GM19324 (cell line): Measurements from ENCODE around the gene RANBP10.
A peak's percentile ranks its signal among the peaks of the same experiment; 100 is the strongest.

Experiments
- ATAC-seq: cut with Tn5 transposase; IDR thresholded peaks from one replicate; pipeline ENCODE4 v1.9.1; 2021; ENCODE audit warnings: mild to moderate bottlenecking, moderate library complexity; ENCODE audit not compliant: unreplicated experiment, low FRiP score

The RANBP10 gene

DNA sequence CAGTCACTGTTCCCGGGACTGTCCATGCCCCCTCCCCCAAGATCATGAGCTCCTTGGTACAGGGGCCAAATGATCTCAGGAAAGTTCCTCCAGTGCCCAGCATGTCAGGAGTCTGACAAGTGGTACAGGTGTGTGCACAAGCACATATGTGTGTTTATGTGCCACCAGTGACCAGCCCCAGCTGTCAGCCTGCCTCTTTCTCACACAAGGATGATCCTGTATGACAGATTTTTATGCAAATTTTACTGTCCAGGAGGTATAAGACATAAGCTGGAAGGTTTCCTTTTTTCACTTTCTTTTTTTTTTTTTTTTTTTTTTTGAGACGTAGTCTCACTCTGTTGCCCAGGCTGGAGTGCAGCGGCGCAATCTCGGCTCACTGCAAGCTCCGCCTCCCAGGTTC, 55.9 kb downstream of the RANBP10 start:
- peak; percentile 80 for ATAC-seq

DNA sequence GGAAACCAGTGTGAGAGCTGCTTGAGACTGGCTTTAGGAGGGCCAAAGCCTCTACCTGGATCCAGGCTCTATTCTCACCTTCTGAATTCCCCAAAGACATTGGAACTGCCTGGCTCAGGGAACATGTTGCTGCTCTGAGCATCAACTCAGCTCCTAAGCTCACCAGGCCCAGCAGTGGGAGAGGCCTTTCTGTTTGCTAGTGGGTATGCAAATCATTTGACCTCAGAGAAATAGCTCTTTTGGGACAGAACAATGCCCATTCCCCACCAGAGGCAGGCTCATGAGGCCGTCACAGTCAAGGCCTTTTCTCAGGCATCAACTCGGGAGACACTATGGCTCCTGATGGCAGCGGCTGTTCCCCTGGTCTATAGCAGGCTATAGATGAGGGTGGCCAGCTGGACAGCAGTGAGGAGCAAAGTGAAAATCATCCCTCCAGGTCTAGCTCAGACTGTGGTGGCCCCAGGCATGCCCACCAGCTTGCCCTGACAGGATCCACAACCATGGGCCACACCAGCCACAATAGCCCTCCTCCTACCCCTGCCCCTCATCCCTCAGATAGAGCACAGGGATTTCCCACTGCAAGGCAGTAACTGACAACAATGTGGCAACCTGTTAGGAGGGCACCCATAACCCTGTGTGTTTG, 56.8 kb downstream of the RANBP10 start:
- no peak for ATAC-seq

DNA sequence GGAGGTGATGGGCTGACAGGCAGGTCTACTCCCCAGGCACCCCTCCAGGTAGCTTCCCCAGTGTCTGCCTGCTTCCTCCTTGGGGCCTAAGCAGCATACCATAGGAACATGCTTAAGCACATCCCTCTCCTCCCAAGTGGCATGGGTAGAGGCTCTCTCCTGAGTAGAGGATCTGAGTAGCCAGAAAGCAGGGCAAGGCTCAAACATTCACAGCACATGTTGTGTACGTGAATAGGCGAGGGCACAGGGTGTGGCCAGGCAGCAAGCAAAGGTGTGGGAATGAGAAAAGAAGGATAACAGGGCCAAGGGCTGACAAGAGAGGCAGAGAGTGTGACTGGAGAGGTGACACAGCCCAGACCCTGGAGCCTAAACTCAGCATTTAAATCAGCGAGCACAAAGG, 57.5 kb downstream of the RANBP10 start:
- ATAC-seq, result no peak

DNA sequence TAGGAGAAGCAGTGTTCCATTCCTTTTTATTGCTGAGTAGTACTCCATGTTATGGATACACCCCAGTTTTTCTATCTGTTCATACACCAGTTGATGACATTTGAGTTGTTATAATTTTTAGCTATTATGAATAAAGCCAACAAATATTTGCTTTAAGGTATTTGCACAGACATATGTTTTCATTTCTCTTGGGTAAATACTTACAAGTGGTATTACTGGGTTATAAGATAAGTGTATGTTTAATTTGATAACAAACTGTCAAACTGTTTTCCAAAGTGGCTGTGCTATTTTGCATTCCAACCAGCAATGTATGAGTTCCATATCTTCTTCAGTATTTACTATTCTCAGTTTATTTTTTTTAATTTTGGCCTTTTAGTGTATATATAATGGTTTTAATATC, 59.5 kb downstream of the RANBP10 start:
- ATAC-seq, result no peak

DNA sequence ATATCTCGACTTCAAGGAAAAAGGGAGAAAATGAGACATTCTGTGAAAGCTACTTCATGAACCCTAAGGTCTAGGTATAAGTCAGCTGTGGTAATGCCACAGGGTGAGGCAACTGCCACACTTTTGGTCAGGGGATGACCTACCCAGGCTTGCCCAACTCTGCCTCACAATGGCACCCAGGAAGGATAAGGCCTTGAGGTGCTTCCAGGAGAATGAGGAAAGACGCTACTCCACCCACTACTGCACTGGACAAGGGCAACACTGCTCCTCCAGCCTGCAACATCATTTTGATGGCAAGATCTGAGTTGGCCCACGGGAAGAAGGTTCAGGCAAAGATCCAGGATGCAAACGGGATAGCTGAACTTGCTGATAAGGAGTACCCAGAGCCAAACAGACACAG, 65.2 kb downstream of the RANBP10 start:
- no peak for ATAC-seq

DNA sequence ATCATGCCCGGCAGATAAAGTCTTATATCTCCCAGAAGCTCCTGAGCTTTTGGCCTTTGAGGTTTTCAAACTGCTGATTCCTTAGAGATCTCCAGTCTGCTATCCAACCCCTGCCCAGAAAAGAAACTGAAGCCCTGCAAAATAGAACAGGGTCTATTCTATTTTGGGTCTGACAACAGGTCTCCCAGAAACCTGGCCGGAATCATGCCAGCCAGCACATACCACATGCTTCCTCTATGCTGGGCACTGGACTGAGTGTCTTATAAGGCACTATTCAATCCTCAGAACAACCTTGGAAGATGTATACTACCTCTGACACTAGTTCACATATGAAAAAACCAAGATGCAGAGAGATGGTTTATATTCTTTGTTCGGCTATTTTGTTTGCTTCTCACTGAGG, 66.0 kb downstream of the RANBP10 start:
- no peak for ATAC-seq

DNA sequence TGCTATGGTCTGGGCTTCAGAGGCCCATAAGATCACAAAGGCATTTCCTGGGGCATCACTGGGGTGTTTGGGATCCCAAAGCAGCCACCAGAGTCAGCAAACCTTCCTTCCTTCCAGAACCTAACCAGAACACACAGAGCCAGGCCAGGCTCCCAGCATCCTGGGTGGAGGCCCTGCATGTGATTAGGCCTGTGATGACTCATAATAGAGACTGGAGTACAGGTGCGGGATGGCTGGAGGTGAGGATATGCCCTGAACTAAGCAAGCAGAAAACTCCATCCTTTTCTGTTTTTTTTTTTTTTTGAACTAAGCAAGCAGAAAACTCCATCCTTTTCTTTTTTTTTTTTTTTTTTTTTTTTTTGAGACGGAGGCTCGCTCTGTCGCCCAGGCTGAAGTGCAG, 69.5 kb downstream of the RANBP10 start:
- no peak for ATAC-seq

DNA sequence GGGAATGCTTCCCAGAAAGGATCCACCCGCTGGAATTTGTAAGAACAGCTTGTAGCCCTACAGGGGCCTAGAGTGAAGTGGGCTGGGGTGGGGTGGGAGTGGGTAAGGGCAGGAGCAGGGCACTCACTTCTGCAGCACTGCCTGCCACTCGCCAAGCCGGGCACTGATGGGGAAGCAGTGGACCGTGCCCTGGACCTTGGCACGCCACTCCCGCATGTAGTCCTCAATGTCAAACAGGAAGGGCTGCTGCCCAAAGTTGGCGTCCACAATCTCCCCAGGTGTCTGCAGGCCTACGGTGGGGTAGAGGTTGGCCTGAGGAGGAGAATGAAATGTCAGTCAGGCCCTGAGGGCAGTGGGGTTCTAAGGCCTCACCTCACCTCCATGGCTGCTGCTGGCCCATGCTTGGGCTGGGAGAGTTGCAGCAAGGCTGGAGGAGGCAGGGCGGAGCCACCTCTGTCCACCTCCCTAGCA, 71.6 kb downstream of the RANBP10 start:
- ATAC-seq, result no peak

DNA sequence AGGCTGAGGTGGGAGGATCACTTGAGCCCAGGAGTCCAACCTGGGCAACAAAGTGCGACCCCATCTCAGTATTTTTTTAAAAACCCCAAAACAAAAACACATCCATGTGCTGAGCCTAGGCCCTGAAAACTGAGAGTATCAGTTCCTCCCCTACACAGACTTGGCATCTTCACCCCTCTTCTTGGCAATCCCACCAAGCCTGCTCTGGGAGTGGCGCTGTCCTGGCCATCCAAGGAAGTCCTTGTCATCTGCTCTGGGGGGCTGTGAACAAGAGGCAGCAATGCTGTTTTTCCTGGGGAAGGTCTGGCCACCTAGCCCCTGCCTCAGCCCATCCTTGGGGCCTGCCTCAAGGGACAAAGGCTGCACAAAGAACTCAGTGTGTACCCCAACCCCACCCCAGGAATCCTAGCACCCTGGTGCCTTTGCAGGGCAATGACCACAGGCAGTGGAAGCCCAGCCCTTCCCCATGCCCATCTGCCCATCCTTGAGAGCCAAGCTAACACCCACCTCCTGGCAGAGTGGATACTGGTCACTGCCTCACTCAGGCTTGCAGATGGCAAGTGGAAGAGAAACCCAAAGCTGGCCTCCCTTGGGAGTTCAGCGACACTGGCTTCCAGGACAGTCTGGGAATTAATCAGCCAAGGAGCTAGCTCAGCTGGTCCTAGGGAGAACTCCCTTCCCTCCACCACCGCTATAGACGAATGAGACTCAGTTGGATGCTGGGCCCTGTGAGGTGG, 72.5 kb downstream of the RANBP10 start:
- ATAC-seq, result no peak

DNA sequence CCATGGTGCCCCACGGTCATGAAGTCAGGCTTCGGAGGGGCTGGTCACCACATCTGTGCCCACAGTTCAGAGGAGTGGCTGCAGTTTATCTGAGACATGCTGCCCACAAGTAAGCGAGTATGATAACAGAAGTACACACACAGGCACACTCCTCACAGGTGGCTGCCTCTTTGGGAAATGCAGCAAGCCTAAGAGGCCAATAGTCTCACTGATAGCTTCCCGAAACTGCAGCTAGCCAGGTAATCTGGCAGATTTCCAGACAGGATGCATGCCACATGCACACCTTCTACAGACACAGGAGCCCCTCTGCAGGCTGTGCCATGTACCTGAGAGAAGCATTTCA, 74.6 kb downstream of the RANBP10 start:
- ATAC-seq, result no peak

DNA sequence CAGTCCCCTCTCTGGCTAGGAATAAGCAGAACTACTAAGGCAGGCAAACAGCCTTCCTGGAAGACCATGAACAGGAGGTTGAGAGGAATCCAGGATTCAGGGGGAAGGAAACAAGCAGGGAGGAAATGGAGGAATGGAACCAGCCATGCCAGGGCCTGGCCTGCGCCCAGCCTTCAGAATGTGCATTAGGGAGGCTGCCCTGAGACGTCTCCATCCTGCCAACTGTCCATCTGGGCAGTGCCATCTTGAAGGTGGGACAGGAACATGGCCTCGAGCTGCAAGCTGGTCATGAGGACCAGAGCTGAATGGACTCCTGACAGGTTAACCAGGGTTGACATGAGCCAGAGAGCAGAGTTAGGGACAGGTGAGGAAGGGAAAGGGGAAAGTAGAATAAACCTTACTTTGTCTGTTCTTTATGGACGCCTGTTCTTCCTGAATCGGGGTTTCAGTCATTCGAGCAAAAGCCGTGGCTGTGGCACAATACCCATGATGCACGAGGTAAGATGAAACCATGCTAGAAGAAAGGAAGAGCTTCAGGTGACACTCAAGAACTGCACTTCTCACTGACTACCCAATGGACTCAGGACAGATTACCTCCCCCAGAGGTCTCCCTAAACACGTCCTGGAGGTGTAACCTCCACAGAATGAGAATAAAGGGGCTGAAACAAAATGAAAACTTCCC, 75.1 kb downstream of the RANBP10 start:
- no peak for ATAC-seq

DNA sequence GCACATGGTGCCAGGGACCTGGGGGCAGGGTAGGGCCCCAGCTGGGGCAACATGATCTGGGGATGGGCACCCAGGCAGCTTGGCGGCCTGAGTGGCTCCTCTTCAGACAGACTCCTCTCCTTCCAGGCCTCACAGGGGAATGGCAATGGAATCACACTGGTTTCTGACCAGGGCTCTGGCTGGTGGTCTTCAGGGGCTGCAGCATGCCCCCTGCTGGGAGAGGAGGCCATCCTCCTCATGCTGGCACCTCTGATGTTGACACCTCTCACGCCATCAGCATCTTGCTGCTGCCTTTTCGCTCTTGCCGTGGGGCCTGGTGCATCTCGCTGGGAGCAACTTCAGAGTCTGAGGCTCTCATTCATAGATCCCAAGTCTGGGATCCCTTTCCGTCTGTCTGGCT, 76.0 kb downstream of the RANBP10 start:
- ATAC-seq, result no peak

DNA sequence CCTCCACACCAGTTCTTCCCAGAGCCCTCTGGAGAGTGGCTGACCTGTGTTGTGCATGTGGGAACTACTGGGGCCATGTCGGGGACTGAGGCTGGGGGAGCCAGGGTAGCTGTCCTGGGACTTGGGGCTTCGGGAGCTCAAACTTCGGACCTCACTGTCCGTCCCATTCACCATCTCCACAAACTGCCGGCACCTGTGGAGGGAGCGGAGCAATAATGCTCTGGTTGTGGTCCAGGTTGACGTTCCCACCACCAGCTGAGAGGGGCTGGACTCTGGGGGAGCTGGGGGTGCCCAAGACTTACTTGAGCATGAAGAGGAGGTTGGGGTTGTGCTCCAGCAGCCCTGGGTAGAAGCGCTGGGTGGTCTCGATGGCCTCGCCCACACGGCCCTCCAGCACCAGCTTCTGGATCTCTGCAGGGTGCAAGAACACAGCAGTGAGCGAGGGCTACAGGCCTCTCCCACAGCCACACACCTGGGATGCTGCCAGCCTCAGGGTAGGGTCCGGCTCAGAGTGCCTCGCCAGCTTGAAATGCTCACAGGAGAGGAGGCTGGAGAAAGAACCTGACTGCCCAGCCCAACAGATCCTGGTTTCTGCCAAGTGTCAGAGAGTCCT, 76.6 kb downstream of the RANBP10 start:
- no peak for ATAC-seq

DNA sequence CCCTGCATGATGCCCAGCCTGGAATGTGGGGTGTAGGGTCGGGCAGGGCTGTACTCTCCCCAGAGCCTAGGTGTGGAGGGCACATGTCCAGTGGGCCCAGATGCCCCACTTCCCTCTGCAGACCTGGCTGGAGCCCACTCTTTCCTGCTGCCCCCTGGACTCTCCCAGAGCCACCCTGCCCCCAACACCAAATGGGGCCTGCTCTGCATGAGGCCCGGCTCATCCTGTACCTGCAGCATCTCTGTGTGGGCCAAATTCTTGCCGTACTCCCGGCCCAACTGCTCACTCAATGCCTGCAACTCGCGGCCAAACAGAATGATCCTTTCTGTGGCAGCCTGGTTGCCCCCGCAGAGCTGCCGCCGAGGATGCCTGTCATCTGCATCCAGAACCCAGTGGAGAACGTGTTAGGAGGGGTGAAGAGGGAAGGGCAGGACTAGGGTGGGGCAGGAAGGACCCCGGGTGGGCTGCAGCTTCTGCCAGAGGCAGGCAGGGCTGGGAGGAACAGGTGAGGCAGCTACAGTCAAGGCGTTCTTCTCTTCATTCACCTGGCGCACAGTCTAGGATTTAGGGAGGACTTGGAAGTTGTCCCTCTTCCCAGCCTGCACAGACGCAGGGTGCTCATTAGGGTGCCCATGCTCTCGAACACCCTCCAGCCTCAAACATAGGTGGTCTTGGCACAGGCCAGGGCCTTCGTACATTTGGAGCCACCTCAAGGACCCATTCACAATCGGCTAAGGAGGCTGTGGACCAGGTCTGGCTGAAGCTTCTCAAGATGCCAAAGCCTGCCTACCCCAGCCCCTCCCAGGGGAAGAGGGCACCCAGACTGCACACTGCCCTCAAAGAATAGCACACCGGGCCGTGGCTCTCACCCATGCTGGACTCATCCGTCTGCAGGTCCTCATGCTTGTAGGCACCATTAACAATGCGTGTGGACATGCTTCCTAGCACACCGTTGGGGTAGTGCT, 78.6 kb downstream of the RANBP10 start:
- ATAC-seq, result no peak

DNA sequence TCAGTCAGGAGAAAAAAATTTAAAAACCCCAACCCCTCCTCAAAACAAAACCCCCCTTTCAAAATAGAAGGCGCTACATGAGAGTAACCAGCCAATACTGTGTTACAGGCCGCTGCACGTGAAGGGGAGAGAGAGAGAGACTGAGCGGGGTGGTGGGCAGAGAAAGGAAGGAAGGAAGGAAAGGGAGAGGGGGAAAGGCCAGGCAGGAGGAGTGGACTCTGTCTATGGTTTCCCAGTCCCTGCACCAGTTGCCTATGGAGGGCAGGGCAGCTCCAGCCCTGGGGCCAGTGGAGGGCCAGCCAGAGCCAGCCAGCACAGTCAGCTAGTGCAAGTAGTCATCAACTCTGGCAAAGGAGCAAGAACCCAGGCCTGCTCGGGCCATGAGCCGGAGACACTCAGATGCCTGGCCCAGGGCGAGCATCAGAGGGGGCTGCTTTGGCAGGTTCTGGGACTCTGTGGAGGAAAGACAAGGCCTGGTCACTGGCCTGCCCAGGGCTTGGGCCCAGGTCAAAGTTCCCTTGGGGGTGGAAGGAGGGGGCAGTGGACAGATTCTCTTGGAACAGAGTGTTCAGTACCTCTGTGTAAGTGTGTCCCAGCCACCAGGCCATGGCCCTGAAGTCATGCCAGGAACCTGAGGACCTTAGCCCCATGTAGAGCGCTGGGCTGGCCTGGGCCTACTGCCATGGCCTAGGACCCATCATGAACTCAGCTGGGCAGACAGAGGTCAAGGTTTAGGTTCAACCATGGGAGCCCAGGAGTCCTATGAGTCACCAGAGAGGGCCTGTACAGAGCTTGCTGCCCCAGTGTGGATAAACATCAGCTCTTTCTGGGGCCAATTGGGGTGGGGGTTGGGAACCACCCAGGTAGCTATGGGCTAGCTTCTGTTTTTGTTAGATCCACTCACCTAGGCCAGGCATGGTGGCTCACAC, 80.0 kb downstream of the RANBP10 start:
- ATAC-seq, result no peak

DNA sequence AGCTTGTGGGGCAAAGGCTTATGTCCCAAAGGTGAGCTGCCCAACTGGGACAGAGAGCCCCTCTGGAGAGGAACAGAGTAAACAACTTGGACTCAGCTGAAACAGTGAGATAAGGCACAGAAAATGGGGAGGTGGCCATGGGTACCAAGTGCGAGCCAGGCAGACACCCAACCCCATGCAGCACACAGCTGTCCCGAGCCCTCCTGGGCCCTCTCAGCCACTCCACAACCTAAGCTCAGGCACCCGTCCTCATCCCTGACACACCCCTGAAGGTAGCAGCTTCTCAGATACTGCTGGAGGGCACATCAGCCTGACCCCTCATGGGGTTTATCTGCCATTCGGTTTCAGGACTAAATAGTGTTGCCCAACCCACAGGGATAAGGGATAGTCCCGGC, 82.5 kb downstream of the RANBP10 start:
- ATAC-seq, result no peak

DNA sequence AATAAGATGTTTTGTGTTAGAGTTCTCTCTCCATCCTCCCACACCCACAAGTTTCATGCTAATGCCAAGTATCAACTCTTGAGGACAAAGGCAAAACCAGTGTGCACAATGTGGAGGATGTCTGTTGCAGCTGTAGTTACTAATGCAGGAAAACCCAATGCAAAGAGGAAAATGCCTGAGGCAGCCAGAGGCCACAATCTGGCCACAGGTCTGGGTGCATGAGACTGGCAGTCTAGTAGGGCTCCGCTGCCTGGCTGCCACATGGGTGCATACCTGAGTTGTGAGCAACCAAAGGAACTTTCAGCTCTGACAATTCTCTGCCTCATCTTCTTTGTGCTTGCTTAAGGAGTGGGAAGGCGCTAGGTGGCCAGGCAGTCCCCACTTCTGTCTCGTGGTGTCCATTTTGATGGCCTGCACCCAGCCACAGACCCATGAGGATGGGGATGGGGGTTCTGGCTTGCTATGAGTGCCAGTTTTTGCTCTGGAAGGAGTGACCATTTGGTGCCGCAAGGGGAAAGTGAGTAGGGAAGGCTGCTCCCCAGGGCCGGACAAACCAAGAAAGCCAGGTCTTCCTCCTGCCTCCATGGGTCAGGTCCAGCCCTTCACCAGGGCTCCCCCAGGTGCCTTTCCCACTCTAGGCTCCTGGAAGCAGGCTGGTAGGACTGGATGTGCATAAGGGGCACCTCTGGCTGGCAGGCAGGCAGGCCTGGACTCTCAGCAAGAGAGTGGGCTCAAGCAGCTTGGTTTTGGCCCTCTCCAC, 83.0 kb downstream of the RANBP10 start:
- ATAC-seq, result no peak

DNA sequence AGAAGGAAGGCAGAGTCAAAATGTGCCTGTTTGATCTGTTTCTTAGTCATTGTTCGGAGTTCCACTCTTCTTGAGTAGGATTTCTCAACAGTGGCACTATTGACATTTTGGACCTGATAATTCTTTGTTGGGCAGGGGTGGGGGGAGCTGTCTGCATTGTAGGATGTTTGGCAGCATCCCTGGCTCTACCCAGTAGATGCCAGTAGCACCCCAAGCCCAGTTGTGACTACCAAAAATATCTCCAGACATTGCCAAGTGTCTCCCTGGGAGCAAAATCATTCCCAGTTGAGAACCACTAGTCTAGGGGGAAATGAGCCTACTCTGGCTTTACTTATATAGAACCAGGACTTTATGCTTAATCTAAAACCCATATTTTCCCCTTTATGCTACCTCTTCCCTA, 86.1 kb downstream of the RANBP10 start:
- no peak for ATAC-seq

DNA sequence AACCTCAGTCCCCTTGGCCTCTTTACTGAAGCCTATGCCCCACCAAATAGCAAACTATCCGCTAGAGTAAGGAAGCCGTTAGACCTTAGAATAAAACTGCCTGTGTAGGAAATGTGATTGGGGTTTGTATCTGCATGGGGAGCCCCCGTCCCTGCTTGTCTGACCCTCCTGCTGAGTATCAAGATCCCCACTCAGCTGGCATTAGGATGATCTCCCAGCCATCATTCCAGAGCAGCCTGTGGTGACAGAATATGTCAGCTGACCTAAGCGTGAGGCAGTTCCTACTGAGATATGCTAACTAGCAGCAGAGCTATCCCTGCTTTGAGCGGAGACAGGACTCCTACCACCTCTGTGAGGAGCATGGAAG, 86.6 kb downstream of the RANBP10 start:
- ATAC-seq, result no peak
